Tibial nerve (tissue), 3 donors: ENCODE measurements around the gene MEA1.

Experiments used
- POLR2A ChIP-seq, 2 donors: fragments of 450-650 bp; IDR thresholded peaks; one replicate each; pipeline ENCODE4 v1.6.1; 2017; ENCODE audit warnings: antibody characterized with exemption in 2 of 2, mild to moderate bottlenecking in 2 of 2, moderate library complexity in 2 of 2
- TF ChIP-seq, protein P1 (sequence below), 5 experiments: fragments of 200-600 bp in 3 of 5; fragments of 450-650 bp in 2 of 5; sonication (generic) in 3 of 5; IDR thresholded peaks; one replicate each; pipeline ENCODE4 v1.5.1; 2016 to 2019; ENCODE audit warnings: antibody characterized with exemption in 5 of 5, mild to moderate bottlenecking in 3 of 5, moderate library complexity in 2 of 5

DNA sequence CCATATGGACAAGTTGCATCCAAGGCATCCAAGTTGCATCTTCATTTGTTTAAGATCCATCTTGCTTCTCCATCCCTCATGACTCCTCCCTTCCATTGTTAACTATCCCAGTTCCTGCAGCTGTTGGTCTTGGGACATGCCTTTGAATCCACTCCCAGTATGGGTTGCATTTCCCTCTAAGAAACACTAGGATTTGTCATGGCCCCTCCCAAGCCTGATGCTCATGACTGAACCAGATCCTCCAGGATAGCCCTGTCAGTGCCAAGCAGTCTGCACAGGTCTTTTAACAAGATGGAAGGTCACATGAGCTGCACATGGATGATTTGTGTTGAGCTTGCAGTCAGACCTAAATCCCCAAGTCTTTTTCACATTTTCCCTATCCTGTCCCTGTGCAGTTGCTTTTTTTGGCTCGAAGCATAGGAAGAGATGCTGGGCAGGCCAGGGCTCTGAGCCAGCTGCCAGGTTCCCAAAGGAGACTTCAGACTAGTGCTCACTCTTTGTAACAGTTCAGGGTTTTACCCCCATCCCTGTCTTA lies 25.2 kb downstream of the MEA1 start:
- TF ChIP-seq, protein P1, sequence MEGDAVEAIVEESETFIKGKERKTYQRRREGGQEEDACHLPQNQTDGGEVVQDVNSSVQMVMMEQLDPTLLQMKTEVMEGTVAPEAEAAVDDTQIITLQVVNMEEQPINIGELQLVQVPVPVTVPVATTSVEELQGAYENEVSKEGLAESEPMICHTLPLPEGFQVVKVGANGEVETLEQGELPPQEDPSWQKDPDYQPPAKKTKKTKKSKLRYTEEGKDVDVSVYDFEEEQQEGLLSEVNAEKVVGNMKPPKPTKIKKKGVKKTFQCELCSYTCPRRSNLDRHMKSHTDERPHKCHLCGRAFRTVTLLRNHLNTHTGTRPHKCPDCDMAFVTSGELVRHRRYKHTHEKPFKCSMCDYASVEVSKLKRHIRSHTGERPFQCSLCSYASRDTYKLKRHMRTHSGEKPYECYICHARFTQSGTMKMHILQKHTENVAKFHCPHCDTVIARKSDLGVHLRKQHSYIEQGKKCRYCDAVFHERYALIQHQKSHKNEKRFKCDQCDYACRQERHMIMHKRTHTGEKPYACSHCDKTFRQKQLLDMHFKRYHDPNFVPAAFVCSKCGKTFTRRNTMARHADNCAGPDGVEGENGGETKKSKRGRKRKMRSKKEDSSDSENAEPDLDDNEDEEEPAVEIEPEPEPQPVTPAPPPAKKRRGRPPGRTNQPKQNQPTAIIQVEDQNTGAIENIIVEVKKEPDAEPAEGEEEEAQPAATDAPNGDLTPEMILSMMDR (IDR thresholded peaks at IDR 0.05), result no peak
- no peak for TF ChIP-seq POLR2A (IDR thresholded peaks at IDR 0.05)
